Hepatocyte (in vitro differentiated cells): ENCODE results near the gene LIMS1.
"Not testable (repeated sequence)": the region's sequence is repeated elsewhere in the genome, so short reads cannot be mapped to it uniquely, and the experiment has no call there.

Source experiments
- EZH2 ChIP-seq: fragments of 200-600 bp; sonication (generic); IDR thresholded peaks from 2 replicates; pipeline ENCODE4 v1.6.1; 2016; ENCODE audit warnings: antibody characterized with exemption, mild to moderate bottlenecking, borderline replicate concordance
- TF ChIP-seq, protein P1 (sequence below): fragments of 200-600 bp; sonication (generic); IDR thresholded peaks from 2 replicates; pipeline ENCODE4 v1.5.1; 2016; ENCODE audit warnings: antibody characterized with exemption, mild to moderate bottlenecking; ENCODE audit not compliant: poor library complexity

DNA sequence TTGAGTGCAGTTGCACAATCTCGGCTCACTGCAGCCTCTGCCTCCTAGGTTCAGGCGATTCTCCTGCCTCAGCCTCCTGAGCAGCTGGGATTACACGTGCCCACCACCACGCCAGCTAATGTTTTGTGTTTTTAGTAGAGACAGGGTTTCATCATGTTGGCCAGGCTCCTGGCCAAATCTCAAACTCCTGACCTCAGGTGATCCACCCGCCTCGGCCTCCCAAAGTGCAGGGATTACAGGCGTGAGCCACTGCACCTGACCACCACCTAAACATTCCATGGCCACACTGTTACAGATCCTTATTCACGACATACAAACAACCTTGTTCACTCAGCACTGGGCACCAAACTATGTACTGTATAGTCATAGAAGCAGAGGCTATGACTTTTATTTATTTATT is 116.2 kb downstream of the LIMS1 start:
- TF ChIP-seq, protein P1, sequence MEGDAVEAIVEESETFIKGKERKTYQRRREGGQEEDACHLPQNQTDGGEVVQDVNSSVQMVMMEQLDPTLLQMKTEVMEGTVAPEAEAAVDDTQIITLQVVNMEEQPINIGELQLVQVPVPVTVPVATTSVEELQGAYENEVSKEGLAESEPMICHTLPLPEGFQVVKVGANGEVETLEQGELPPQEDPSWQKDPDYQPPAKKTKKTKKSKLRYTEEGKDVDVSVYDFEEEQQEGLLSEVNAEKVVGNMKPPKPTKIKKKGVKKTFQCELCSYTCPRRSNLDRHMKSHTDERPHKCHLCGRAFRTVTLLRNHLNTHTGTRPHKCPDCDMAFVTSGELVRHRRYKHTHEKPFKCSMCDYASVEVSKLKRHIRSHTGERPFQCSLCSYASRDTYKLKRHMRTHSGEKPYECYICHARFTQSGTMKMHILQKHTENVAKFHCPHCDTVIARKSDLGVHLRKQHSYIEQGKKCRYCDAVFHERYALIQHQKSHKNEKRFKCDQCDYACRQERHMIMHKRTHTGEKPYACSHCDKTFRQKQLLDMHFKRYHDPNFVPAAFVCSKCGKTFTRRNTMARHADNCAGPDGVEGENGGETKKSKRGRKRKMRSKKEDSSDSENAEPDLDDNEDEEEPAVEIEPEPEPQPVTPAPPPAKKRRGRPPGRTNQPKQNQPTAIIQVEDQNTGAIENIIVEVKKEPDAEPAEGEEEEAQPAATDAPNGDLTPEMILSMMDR: not testable (repeated sequence)
- TF ChIP-seq EZH2: not testable (repeated sequence)
